Measurements from ENCODE around the gene RSPO1. TPM values are rescaled to one million over a fixed set of nuclear protein-coding genes. Genes with fewer than 3 reads are reported as not detected.

RSPO1 gene
- total and polyA plus RNA-seq, 2 of the 4 experiments (the other 2 are of a cell fraction) = not detected

DNA sequence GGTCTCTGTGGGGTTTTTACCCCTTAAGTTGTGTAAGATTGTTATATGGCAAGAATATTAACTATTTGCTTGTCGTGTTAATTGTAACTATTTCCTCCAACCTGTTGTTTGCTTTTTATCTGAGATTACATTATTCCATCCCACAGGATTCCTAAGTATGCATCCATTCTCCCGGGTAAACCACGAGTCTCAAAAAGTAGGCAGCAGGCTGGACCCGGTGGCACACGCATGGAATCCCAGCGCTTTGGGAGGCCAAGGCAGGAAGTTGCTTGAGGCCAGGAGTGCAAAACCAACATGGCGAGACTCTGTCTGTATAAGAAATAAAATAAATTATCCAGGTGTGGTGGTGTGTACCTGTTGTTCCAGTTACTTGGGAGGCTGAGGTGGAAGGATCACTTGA is 12.6 kb upstream of the RSPO1 start:
- Histone ChIP-seq H3K14ac (replicated peaks; ENCODE audit: low read depth, low read length) (no peak overlapping the region), H2BK5ac (ENCODE audit: low read depth, low read length, poor library complexity, severe bottlenecking) (no peak overlapping the region), H4K8ac (ENCODE audit: low read depth in 2 of 2, low read length in 2 of 2) (no peak overlapping the region), H2BK20ac (ENCODE audit: low read depth, low read length) (no peak overlapping the region), H4K5ac (ENCODE audit: low read depth, low read length) (no peak overlapping the region), H3K9me1 (ENCODE audit: insufficient read depth, low read length) (no peaks in the 10 kb centered on the region), H3K4me1 (ENCODE audit: control insufficient read depth, insufficient read depth, low read length) (no peaks in the 10 kb centered on the region), H3K27me3 (ENCODE audit: control insufficient read depth, insufficient read depth, low read length) (peaks cover 21% of the 10 kb centered on the region), H3K4me2 (ENCODE audit: low read depth, low read length) (no peak overlapping the region), H2BK15ac (ENCODE audit: low read depth, low read length) (no peak overlapping the region), H3K56ac (ENCODE audit: extremely low read depth, insufficient read depth, low read length) (no peak overlapping the region), H3K23ac (ENCODE audit: low read depth, low read length) (no peak overlapping the region), H2AK9ac (replicated peaks; ENCODE audit: low read depth, low read length, poor library complexity) (no peak overlapping the region), H3K36me3 (ENCODE audit: control insufficient read depth, insufficient read depth, low read length) (no peaks in the 10 kb centered on the region), H3K9ac (ENCODE audit: low read depth, low read length) (no peak overlapping the region), H2AK5ac (ENCODE audit: low read depth, low read length) (no peak overlapping the region), H3K4me3 (ENCODE audit: insufficient read depth, low read depth, low read length) (no peak overlapping the region), H4K20me1 (ENCODE audit: insufficient read depth, low read length) (no peaks in the 10 kb centered on the region), H3K4ac (ENCODE audit: low read depth, low read length) (no peak overlapping the region), H3K18ac (ENCODE audit: low read depth, low read length) (no peak overlapping the region), H3K27ac (ENCODE audit: insufficient read depth, low read length) (no peak overlapping the region), H3K79me1 (ENCODE audit: low read depth in 1 of 2, low read length in 2 of 2) (no peaks in the 10 kb centered on the region), H2BK120ac (ENCODE audit: low read depth, low read length) (no peak overlapping the region), H4K91ac (ENCODE audit: insufficient read depth, low read depth, low read length) (no peak overlapping the region), H2AFZ (replicated peaks; ENCODE audit: low read length, poor library complexity) (no peak overlapping the region), H3K9me3 (ENCODE audit: control insufficient read depth, insufficient read depth, low read length) (no peaks in the 10 kb centered on the region)
- no CpG with 5 or more reads among the region's 7 CpGs for WGBS, 2 experiments (ENCODE audit: extremely low coverage in 2 of 2, insufficient read length in 1 of 2)
- no peak for DNase-seq
- ChIA-PET CTCF (no interaction called here), POLR2A (ENCODE audit: unreplicated experiment) (no interaction called here)
- dilution Hi-C loops (cut with HindIII; ENCODE audit: low sequenced_read_pairs, unreplicated experiment) (no loop called here), in situ Hi-C loops (cut with MboI; ENCODE audit: low sequenced_read_pairs) (no loop called here), intact Hi-C loops (cut with micrococcal nuclease) (no loop called here)
- no peak for ATAC-seq (ENCODE audit: low read depth)
- TF ChIP-seq, protein P1, sequence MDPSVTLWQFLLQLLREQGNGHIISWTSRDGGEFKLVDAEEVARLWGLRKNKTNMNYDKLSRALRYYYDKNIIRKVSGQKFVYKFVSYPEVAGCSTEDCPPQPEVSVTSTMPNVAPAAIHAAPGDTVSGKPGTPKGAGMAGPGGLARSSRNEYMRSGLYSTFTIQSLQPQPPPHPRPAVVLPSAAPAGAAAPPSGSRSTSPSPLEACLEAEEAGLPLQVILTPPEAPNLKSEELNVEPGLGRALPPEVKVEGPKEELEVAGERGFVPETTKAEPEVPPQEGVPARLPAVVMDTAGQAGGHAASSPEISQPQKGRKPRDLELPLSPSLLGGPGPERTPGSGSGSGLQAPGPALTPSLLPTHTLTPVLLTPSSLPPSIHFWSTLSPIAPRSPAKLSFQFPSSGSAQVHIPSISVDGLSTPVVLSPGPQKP (IDR thresholded peaks at IDR 0.05; ENCODE audit: borderline replicate concordance, low read depth, low read length) = no peak
- no peak for TF ChIP-seq SMC3 (IDR thresholded peaks at IDR 0.05; ENCODE audit: low read depth, low read length)
- no peak for TF ChIP-seq MAFK (IDR thresholded peaks at IDR 0.05; ENCODE audit: low read depth, low read length)
- no peak for TF ChIP-seq CHD1 (IDR thresholded peaks at IDR 0.05; ENCODE audit: low read depth, low read length)
- TF ChIP-seq MXI1 (IDR thresholded peaks at IDR 0.05; ENCODE audit: borderline replicate concordance, low read depth, low read length) = no peak
- no peak for TF ChIP-seq RFX5 (IDR thresholded peaks at IDR 0.05; ENCODE audit: low read depth, low read length)
- BruUV-seq (replicated peaks) = no TSS peak

Data from IMR-90 (cell line).